GM06990 (cell line): ENCODE results near the gene POLR3K.

Source experiments
- DNase-seq: peaks from one replicate; pipeline ENCODE4 v3.0.0-alpha.2; 2011; ENCODE audit not compliant: insufficient read length; ENCODE audit errors: extremely low read depth
- H3K27me3 ChIP-seq: replicated peaks from 2 replicates; pipeline ENCODE4 v1.6.0; 2011; ENCODE audit warnings: low read length; ENCODE audit not compliant: control insufficient read depth, insufficient read depth
- H3K36me3 ChIP-seq: 2 replicates; pipeline ENCODE4 v1.5.1; 2011; ENCODE audit warnings: low read length; ENCODE audit not compliant: control insufficient read depth, insufficient read depth
- H3K4me3 ChIP-seq: replicated peaks from 2 replicates; pipeline ENCODE4 v1.5.1; 2011; ENCODE audit warnings: low read depth, mild to moderate bottlenecking, control low read depth, low read length
- CTCF ChIP-seq: IDR thresholded peaks from 2 replicates; pipeline ENCODE4 v1.5.1; 2011; ENCODE audit warnings: low read length, control low read depth, mild to moderate bottlenecking, inconsistent platforms; ENCODE audit not compliant: insufficient read depth, poor library complexity, severe bottlenecking

The POLR3K gene

GRCh38 chr16:77273-77806 is 23.9 kb upstream of the POLR3K start:
- TF ChIP-seq CTCF: no peak
- DNase-seq: peak; percentile 73
- peaks cover 3% of the 10 kb centered on the region; the same call in 1 of the 2 replicates for H3K27me3 ChIP-seq
- peaks cover 12% of the 10 kb centered on the region for H3K36me3 ChIP-seq
- peak overlapping the region; percentile 92 for H3K4me3 ChIP-seq

GRCh38 chr16:76535-77272 is 23.3 kb upstream of the POLR3K start:
- no peak for DNase-seq
- peaks cover 3% of the 10 kb centered on the region; the same call in 1 of the 2 replicates for H3K27me3 ChIP-seq
- peak overlapping the region; percentile 92 for H3K4me3 ChIP-seq
- H3K36me3 ChIP-seq: peaks cover 12% of the 10 kb centered on the region
- TF ChIP-seq CTCF: no peak

- no peak for DNase-seq
- no peak overlapping the region for H3K4me3 ChIP-seq
- peaks cover 11% of the 10 kb centered on the region for H3K36me3 ChIP-seq
Measured at GRCh38 chr16:75580-76501, 22.4 kb upstream of the POLR3K start.

GRCh38 chr16:74747-75334 is 21.4 kb upstream of the POLR3K start:
- no peak for TF ChIP-seq CTCF
- H3K27me3 ChIP-seq: peaks cover 3% of the 10 kb centered on the region
- no peak overlapping the region for H3K4me3 ChIP-seq
- no peak for DNase-seq
- H3K36me3 ChIP-seq: peaks cover 6% of the 10 kb centered on the region

More at GRCh38 chr16:75580-76501, 22.4 kb upstream of the POLR3K start:
- TF ChIP-seq CTCF: no peak
- peaks cover 3% of the 10 kb centered on the region for H3K27me3 ChIP-seq

GRCh38 chr16:74051-74746 is 20.8 kb upstream of the POLR3K start:
- no peak for TF ChIP-seq CTCF
- H3K36me3 ChIP-seq: no peaks in the 10 kb centered on the region
- H3K4me3 ChIP-seq: no peak overlapping the region
- DNase-seq: no peak
- peaks cover 3% of the 10 kb centered on the region for H3K27me3 ChIP-seq
